GM19438 (cell line): ENCODE measurements around the gene POLR2J3.
A peak's percentile ranks its signal among the peaks of the same experiment; 100 is the strongest.
"Not testable (repeated sequence)": the region's sequence is repeated elsewhere in the genome, so short reads cannot be mapped to it uniquely, and the experiment has no call there.

Experiments used
- ATAC-seq: cut with Tn5 transposase; IDR thresholded peaks from one replicate; pipeline ENCODE4 v1.9.1; 2021; ENCODE audit warnings: low read depth; ENCODE audit not compliant: unreplicated experiment

POLR2J3 gene

GRCh38 chr7:102527182-102527581 lies 45.2 kb downstream of the POLR2J3 start:
- ATAC-seq, result not testable (repeated sequence)

- not testable (repeated sequence) for ATAC-seq
Observed at GRCh38 chr7:102524803-102525202, 47.6 kb downstream of the POLR2J3 start.

GRCh38 chr7:102520797-102521196 lies 51.6 kb downstream of the POLR2J3 start:
- not testable (repeated sequence) for ATAC-seq

- peak; percentile 41 for ATAC-seq
Observed at GRCh38 chr7:102517550-102518147, 54.7 kb downstream of the POLR2J3 start, which contains the start of gene RASA4B. RASA4B (minus strand) TSS chr7:102517777; CDS start chr7:102517710, 67 bp downstream.
